ENCODE measurements around the gene LEFTY2. TPM values are rescaled to one million over a fixed set of nuclear protein-coding genes. Genes with fewer than 3 reads are reported as not detected.

Gene LEFTY2
- total RNA-seq, 1 experiment from 2014 or later, result not detected

DNA sequence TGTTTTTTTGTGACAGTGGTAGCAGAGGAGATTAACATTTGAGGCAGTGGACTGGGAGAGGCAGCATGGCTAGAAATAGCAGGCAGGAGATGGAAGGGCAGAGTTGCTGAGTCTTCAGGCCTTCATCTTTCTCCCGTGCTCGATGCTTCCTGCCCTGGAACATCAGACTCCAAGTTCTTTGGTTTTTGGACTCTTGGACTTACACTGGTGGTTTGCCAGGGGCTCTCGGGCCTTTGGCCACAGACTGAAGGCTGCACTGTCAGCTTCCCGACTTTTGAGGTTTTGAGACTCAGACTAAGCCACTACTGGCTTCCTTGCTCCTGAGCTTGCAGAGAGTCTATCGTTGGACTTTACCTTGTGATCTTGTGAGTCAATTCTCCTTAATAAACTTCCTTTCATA is 24.2 kb upstream of the LEFTY2 start:
- no TSS peak for BruUV-seq (replicated peaks)
- no peak overlapping the region for H3K4me3 Mint-ChIP-seq (ENCODE audit: low read depth, unreplicated experiment)
- intact Hi-C loops (cut with micrococcal nuclease; ENCODE audit: unreplicated experiment), result no loop called here

DNA sequence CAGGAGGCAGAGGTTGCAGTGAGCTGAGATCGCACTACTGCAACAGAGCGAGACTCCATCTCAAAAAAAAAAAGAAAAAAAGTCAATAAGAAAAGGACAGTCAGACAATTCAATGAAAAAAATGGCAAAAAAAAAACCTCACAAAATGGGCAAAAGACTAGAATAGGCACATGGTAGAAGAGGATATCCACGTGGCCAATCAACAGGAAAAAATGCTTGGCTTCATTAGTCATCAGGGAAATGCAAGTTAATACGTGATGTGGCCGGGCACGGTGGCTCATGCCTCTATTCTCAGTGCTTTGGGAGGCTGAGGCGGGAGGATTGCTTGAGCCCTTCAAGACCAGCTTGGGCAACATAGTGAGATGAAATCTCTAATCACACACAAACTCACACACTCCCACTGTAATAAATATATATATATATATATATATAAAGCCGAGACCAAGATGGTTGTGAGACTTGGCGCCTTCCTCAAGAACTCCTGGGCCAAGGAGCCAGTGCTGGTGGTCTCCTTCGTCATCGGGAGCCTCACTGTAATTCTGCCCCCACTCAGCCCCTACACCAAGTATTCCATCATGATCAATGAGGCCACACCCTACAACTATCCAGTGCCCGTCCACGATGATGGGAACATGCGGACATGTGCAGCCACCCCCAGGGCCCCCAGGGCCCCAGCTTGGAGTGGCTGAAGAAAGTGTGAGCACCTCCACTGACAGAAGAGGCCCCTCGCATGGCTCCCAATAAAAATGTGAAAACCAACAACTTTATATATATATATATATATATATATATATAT is 22.9 kb upstream of the LEFTY2 start:
- BruUV-seq (replicated peaks), result no TSS peak
- H3K27ac Mint-ChIP-seq (ENCODE audit: unreplicated experiment), result no peak overlapping the region
- no peaks in the 10 kb centered on the region for H3K36me3 Mint-ChIP-seq (ENCODE audit: insufficient read depth, unreplicated experiment)
- no peaks in the 10 kb centered on the region for H3K27me3 Mint-ChIP-seq (ENCODE audit: unreplicated experiment)
- no peak overlapping the region for H3K4me3 Mint-ChIP-seq (ENCODE audit: low read depth, unreplicated experiment)
- no peak for DNase-seq
- peaks cover 9% of the 10 kb centered on the region for H3K4me1 Mint-ChIP-seq (ENCODE audit: low read depth, unreplicated experiment)
- intact Hi-C loops (cut with micrococcal nuclease; ENCODE audit: unreplicated experiment), result no loop called here
- CTCF ChIA-PET, result interaction anchor here (0.6 to 0.7 kb wide), 3 partner anchors 32 to 1169 kb away, joined by 3 to 5 read pairs (median 4); no protein-coding TSS in a partner anchor
- TF ChIP-seq, protein P1, sequence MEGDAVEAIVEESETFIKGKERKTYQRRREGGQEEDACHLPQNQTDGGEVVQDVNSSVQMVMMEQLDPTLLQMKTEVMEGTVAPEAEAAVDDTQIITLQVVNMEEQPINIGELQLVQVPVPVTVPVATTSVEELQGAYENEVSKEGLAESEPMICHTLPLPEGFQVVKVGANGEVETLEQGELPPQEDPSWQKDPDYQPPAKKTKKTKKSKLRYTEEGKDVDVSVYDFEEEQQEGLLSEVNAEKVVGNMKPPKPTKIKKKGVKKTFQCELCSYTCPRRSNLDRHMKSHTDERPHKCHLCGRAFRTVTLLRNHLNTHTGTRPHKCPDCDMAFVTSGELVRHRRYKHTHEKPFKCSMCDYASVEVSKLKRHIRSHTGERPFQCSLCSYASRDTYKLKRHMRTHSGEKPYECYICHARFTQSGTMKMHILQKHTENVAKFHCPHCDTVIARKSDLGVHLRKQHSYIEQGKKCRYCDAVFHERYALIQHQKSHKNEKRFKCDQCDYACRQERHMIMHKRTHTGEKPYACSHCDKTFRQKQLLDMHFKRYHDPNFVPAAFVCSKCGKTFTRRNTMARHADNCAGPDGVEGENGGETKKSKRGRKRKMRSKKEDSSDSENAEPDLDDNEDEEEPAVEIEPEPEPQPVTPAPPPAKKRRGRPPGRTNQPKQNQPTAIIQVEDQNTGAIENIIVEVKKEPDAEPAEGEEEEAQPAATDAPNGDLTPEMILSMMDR (IDR thresholded peaks at IDR 0.05; ENCODE audit: unreplicated experiment), result no peak
- H3K9me3 Mint-ChIP-seq (ENCODE audit: low read depth, unreplicated experiment), result no peaks in the 10 kb centered on the region

More for the DNA sequence above, 24.2 kb upstream of the LEFTY2 start:
- Mint-ChIP-seq H3K36me3 (ENCODE audit: insufficient read depth, unreplicated experiment) (no peaks in the 10 kb centered on the region), H3K27ac (ENCODE audit: unreplicated experiment) (no peak overlapping the region), H3K9me3 (ENCODE audit: low read depth, unreplicated experiment) (no peaks in the 10 kb centered on the region), H3K4me1 (ENCODE audit: low read depth, unreplicated experiment) (peaks cover 9% of the 10 kb centered on the region), H3K27me3 (ENCODE audit: unreplicated experiment) (no peaks in the 10 kb centered on the region)
- no peak for DNase-seq
- CTCF ChIA-PET, result no interaction called here
- TF ChIP-seq, protein P1 (IDR thresholded peaks at IDR 0.05; ENCODE audit: unreplicated experiment), result no peak

DNA sequence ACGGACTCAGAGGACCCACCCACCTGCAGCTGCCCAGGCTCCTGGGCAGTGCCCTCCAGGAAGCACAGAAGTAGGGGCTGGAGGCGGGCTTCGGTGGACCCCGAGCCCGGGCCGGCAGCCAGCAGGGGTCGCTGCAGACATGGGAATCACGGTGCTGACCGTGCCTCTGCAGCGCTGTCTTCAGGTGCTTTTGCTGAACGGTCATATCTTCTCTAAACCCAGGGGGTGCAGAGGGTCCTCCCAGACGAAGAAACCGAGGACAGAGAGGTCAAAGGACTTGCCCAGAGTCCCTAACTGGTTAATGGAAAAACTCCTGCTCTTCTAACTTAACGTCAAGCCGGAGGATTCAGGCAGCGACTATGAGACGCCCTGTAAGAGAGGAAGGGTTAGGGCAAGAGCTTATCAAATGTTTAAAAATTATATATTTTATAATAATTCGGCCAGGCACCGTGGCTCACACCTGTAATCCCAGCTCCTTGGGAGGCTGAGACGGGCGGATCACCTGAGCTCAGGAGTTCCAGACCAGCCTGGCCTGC is 21.5 kb upstream of the LEFTY2 start:
- TF ChIP-seq, protein P1 (IDR thresholded peaks at IDR 0.05; ENCODE audit: unreplicated experiment), result peak; percentile 91
- CTCF ChIA-PET, result interaction anchor here (0.7 to 1.1 kb wide), 3 partner anchors 23 to 1166 kb away, joined by 3 to 5 read pairs (median 3); no protein-coding TSS in a partner anchor
- BruUV-seq (replicated peaks), result no TSS peak
- Mint-ChIP-seq H3K9me3 (ENCODE audit: low read depth, unreplicated experiment) (no peaks in the 10 kb centered on the region), H3K27ac (ENCODE audit: unreplicated experiment) (no peak overlapping the region), H3K4me3 (ENCODE audit: low read depth, unreplicated experiment) (peak overlapping the region; percentile 52), H3K27me3 (ENCODE audit: unreplicated experiment) (no peaks in the 10 kb centered on the region), H3K4me1 (ENCODE audit: low read depth, unreplicated experiment) (peaks cover 9% of the 10 kb centered on the region), H3K36me3 (ENCODE audit: insufficient read depth, unreplicated experiment) (no peaks in the 10 kb centered on the region)
- intact Hi-C loops (cut with micrococcal nuclease; ENCODE audit: unreplicated experiment), result no loop called here
- peak; percentile 88 for DNase-seq

DNA sequence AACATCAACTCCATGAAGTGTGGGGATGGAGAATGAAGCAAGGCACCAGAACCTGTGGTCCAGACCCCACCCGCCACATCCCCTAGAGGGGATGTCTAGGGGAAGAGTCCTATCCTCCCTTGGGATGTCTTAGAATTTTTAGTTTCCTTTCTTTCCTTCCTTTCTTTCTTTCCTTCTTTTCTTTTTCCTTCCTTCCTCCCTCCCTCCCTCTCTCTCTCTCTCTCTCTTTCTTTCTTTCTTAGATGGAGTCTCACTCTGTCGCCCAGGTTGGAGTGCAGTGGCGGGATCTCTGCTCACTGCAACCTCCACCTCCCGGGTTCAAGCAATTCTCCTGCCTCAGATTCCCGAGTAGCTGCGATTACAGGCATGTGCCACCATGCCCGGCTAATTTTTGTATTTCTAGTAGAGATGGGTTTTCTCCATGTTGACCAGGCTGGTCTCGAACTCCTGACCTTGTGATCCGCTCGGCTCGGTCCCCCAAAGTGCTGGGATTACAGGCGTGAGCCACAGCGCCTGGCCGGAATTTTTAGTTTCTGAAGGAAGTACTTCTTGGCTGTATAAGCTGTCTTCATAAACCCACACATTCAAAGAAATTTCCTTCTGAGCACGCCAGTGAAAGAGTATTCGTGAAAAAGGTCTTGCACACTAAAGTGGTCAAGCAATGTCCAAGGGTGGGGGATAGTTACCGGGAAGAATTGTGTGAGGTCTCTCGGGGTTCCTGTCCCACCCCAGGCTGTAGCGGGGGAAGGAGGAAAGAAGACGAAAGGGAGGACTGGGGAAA is 20.8 kb upstream of the LEFTY2 start:
- CTCF ChIA-PET, result interaction anchor here (0.7 to 1.1 kb wide), 3 partner anchors 23 to 1165 kb away, joined by 3 to 5 read pairs (median 3); no protein-coding TSS in a partner anchor
- intact Hi-C loops (cut with micrococcal nuclease; ENCODE audit: unreplicated experiment), result no loop called here
- BruUV-seq (replicated peaks), result no TSS peak
- H3K4me1 Mint-ChIP-seq (ENCODE audit: low read depth, unreplicated experiment), result peaks cover 9% of the 10 kb centered on the region
- no peak for DNase-seq
- TF ChIP-seq, protein P1 (IDR thresholded peaks at IDR 0.05; ENCODE audit: unreplicated experiment), result no peak
- H3K27me3 Mint-ChIP-seq (ENCODE audit: unreplicated experiment), result no peaks in the 10 kb centered on the region
- no peaks in the 10 kb centered on the region for H3K9me3 Mint-ChIP-seq (ENCODE audit: low read depth, unreplicated experiment)
- no peak overlapping the region for H3K27ac Mint-ChIP-seq (ENCODE audit: unreplicated experiment)
- H3K4me3 Mint-ChIP-seq (ENCODE audit: low read depth, unreplicated experiment), result peak overlapping the region; percentile 52
- H3K36me3 Mint-ChIP-seq (ENCODE audit: insufficient read depth, unreplicated experiment), result no peaks in the 10 kb centered on the region

Data from Calu3 (cell line).